ENCODE data around the gene SLC16A10.

Gene SLC16A10

DNA sequence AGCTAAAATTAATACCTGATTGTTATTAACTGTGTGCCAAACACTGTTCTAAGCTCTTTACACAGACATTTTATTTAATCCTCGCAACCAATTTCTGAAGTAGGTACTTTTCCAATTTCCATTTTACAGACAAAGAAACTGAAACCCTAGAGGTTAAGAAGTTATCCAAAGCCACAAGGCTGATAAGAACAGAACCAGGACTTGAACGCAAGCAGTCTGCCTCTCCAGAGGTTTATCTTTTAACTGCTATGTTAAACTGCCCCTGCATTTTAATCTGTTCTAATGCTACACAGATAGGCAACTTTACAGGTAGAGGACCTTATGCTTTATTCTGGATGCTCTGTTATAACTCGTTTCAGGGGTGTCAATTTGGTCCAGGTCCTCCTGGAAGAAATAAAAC, 118.2 kb downstream of the SLC16A10 start:
- H4K20me1 ChIP-seq (ENCODE audit: insufficient read depth), result no peaks in the 10 kb centered on the region
- TF ChIP-seq, protein P1, sequence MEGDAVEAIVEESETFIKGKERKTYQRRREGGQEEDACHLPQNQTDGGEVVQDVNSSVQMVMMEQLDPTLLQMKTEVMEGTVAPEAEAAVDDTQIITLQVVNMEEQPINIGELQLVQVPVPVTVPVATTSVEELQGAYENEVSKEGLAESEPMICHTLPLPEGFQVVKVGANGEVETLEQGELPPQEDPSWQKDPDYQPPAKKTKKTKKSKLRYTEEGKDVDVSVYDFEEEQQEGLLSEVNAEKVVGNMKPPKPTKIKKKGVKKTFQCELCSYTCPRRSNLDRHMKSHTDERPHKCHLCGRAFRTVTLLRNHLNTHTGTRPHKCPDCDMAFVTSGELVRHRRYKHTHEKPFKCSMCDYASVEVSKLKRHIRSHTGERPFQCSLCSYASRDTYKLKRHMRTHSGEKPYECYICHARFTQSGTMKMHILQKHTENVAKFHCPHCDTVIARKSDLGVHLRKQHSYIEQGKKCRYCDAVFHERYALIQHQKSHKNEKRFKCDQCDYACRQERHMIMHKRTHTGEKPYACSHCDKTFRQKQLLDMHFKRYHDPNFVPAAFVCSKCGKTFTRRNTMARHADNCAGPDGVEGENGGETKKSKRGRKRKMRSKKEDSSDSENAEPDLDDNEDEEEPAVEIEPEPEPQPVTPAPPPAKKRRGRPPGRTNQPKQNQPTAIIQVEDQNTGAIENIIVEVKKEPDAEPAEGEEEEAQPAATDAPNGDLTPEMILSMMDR (conservative IDR thresholded peaks at IDR 0.05; ENCODE audit: low read depth, low read length), result no peak
- no peak overlapping the region for H3K27ac ChIP-seq
- H2AFZ ChIP-seq (ENCODE audit: low read depth), result no peak overlapping the region
- no peak overlapping the region for H3K9ac ChIP-seq
- no peaks in the 10 kb centered on the region for H3K27me3 ChIP-seq (ENCODE audit: insufficient read depth, low read depth)
- peak overlapping the region; percentile 33; the same call in 1 of the 2 replicates for H3K4me2 ChIP-seq
- H3K4me3 ChIP-seq (IDR thresholded peaks at IDR 0.05; ENCODE audit: insufficient read depth, low read depth, low read length), result no peak overlapping the region
- H3K4me1 ChIP-seq (ENCODE audit: low read depth, poor library complexity, severe bottlenecking), result peaks cover 32% of the 10 kb centered on the region
- H3K79me2 ChIP-seq (ENCODE audit: insufficient read depth, low read depth), result no peaks in the 10 kb centered on the region
- no peaks in the 10 kb centered on the region for H3K36me3 ChIP-seq (ENCODE audit: insufficient read depth)

DNA sequence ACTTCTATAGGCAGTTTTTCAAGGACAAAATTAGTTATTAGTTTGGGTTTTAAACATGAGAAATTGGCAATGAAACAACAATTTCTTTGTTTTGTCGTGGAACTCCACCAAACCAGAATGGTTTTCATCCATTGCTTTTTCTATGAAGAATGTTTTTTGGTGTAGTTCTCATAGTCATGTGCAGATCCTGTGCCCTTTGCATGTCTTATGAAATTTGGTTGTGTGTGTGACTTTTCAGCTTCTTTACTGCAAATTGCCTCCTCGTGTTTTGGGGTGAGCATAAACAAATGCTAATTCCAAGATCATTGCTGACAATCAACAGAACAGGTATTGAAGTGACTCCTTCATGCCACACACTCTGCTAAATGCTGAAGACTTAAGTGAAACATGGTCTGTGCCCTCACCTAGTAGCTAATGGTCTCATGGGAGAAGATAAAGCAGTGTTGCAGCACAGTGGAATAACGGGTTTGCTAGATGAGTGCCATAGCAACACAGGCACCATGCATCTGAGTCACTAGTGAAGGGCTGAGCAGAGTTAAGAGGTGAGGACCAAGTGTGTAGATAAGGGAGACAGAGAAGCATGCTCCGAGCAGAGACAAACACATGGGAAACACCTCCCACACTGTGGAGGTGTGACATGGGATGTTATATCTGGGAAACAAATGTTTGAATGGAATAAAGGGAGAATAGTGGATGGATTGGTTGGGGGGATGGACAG, 120.0 kb downstream of the SLC16A10 start:
- Histone ChIP-seq H4K20me1 (ENCODE audit: insufficient read depth) (no peaks in the 10 kb centered on the region), H3K27ac (no peak overlapping the region), H3K79me2 (ENCODE audit: insufficient read depth, low read depth) (no peaks in the 10 kb centered on the region), H3K4me3 (IDR thresholded peaks at IDR 0.05; ENCODE audit: insufficient read depth, low read depth, low read length) (no peak overlapping the region), H3K4me1 (ENCODE audit: low read depth, poor library complexity, severe bottlenecking) (peaks cover 16% of the 10 kb centered on the region), H3K4me2 (no peak overlapping the region), H2AFZ (ENCODE audit: low read depth) (no peak overlapping the region), H3K27me3 (ENCODE audit: insufficient read depth, low read depth) (no peaks in the 10 kb centered on the region), H3K9ac (no peak overlapping the region), H3K36me3 (ENCODE audit: insufficient read depth) (no peaks in the 10 kb centered on the region)
- TF ChIP-seq, protein P1 (conservative IDR thresholded peaks at IDR 0.05; ENCODE audit: low read depth, low read length), result no peak

DNA sequence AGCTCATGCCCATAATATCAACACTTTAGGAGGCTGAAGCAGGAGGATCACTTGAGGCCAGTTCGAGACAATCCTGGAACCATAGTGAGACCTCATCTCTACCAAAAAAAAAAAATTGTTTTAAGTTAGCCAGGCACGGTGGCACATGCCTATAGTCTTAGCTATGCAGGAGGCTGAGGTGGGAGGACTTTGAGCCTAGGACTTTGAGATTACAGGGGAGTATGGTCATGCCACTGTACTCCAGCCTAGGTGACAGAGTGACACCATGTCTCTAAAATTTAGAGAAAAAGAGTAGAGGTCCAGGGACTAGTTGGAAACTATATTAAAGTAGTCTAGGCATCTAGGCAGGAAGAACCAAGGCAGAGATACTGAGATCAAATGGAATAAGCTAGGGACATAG, 121.6 kb downstream of the SLC16A10 start:
- TF ChIP-seq, protein P1 (conservative IDR thresholded peaks at IDR 0.05; ENCODE audit: low read depth, low read length), result no peak
- Histone ChIP-seq H3K9ac (no peak overlapping the region), H3K4me3 (IDR thresholded peaks at IDR 0.05; ENCODE audit: insufficient read depth, low read depth, low read length) (no peak overlapping the region), H3K27me3 (ENCODE audit: insufficient read depth, low read depth) (no peaks in the 10 kb centered on the region), H3K27ac (no peak overlapping the region), H3K79me2 (ENCODE audit: insufficient read depth, low read depth) (no peaks in the 10 kb centered on the region), H3K4me1 (ENCODE audit: low read depth, poor library complexity, severe bottlenecking) (peaks cover 16% of the 10 kb centered on the region), H2AFZ (ENCODE audit: low read depth) (no peak overlapping the region), H4K20me1 (ENCODE audit: insufficient read depth) (no peaks in the 10 kb centered on the region), H3K36me3 (ENCODE audit: insufficient read depth) (no peaks in the 10 kb centered on the region), H3K4me2 (no peak overlapping the region)

DNA sequence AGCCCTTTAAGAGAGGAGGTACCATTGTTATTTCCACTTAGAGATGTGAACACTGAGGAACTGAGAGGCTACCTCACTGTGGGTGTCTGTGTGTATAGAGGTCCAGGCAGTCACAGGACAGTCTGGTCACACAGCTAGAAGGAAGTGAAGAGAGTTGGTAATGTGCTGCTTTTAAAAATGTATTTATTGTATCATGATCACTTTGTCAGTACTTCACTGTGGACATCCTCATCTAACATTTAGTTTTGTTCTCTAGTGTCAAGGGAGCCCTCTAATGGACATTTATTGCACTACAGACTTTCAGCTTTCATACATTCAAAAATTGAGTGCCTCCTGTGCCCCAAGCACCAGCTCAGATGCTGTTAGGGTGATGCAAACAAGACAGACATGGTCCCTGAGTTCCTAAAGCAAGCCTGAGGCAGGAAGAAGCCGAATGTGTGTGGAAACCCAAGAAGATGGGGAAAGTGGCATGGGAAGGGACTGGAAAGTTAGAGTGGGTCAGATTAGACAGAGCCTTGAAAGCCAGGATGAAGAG, 123.0 kb downstream of the SLC16A10 start:
- H3K27me3 ChIP-seq (ENCODE audit: insufficient read depth, low read depth), result no peaks in the 10 kb centered on the region
- TF ChIP-seq, protein P1 (conservative IDR thresholded peaks at IDR 0.05; ENCODE audit: low read depth, low read length), result peak; percentile 66
- H3K27ac ChIP-seq, result no peak overlapping the region
- no peak overlapping the region for H3K9ac ChIP-seq
- no peak overlapping the region for H3K4me3 ChIP-seq (IDR thresholded peaks at IDR 0.05; ENCODE audit: insufficient read depth, low read depth, low read length)
- no peaks in the 10 kb centered on the region for H3K36me3 ChIP-seq (ENCODE audit: insufficient read depth)
- H4K20me1 ChIP-seq (ENCODE audit: insufficient read depth), result no peaks in the 10 kb centered on the region
- no peak overlapping the region for H3K4me2 ChIP-seq
- no peak overlapping the region for H2AFZ ChIP-seq (ENCODE audit: low read depth)
- no peaks in the 10 kb centered on the region for H3K79me2 ChIP-seq (ENCODE audit: insufficient read depth, low read depth)
- peaks cover 10% of the 10 kb centered on the region for H3K4me1 ChIP-seq (ENCODE audit: low read depth, poor library complexity, severe bottlenecking)
